ENCODE results near the gene ADORA1.

The ADORA1 gene

DNA sequence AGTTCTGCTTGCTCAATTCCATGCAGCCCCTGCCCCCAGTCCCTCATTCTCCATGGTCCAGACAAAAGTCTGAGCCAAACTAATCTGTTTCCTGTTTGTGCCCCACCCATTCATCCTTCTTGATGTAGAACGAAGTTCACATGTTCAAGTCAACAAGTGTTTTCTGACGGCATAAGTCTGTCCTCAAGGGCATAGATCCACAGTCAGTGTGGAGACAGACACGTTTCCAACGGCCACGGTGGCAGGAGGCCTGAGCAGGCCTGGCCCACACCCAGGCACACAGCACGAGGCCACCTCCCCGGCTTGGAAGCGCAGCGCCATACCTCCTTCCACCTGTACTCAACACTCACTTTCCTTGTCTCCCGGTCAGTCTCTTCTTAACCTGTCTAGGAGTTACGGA, 16.1 kb downstream of the ADORA1 start:
- DNase-seq, result no peak

DNA sequence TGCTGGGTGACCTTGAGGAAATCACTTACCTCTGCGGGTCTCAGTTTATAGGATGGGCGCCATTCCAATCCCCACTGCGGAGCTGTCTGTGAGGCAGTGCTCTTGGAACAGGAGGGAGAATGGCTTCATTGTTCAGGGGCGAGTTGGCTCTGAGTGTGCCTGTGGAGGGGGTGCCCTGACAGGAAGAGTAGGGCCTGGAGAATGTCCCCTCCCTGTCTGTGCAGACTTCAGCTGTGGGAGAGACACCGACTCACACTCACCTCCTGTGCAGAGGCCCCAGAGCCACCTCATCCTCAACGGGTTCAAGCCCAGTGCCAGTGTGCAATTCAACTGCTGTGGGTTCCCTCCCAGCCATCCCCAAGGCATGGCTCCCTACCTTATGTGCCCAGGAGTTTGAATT, 17.1 kb downstream of the ADORA1 start:
- DNase-seq, result peak; percentile 63

DNA sequence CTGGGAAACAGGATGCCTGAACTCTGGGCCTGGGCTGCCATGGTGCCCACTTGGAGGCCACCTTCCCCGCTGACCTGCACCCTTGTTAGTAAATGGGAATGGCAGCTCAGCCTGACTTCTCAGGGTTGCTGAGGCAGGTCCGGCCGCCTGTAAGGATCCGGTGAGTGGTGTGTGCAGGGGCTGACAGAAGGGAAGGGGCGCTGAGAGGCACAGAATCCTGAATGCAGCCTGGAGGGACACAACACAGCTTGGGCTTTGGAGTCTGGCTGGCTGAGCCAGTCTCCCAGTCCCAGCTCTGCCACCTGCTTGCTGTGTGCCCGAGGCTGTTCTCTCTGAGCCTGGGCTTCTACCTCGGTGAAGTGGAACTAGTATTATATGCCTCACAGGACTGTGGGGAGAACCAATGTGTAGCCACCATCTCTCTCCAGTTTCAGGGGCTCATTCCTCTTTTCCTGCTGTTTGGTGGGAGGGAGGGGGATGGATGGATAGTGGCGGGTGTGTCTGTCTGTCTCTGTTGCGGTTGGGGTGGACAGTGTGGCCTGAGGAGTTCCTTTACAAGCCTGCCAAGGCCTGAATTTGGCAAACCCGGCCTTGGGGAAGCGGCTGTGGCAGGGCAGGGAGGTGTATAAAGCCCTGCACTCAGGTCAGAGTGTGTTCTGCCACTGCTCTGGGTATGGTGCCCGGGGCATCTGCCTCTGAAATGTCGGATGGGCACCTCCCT, 18.0 kb downstream of the ADORA1 start:
- DNase-seq, result no peak

- no peak for DNase-seq
These were observed 18.5 kb downstream of the ADORA1 start for GRCh38 chr1:203146042-203146369.

- no peak for DNase-seq
These were observed 19.0 kb downstream of the ADORA1 start for GRCh38 chr1:203146537-203146936.

- DNase-seq, result no peak
These were observed 19.9 kb downstream of the ADORA1 start for GRCh38 chr1:203147376-203147775.

DNA sequence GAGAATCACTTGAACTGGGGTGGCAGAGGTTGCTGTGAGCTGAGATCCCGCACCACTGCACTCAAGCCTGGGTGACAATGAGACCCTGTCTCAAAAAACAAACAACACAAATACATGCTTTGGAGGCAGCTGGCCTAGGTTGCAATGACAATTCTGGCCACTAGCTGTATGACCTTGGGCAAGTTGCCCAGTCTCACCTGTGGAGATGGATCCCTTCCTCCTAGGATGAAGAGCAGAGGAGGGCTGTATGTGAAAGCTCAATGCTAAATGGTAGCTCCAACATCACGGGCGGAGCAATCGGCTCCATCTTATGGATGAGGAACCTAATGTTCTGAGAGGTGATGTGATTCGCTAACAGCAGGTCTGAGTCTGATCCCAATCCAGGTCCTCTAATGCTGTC, 20.6 kb downstream of the ADORA1 start:
- DNase-seq, result no peak

DNA sequence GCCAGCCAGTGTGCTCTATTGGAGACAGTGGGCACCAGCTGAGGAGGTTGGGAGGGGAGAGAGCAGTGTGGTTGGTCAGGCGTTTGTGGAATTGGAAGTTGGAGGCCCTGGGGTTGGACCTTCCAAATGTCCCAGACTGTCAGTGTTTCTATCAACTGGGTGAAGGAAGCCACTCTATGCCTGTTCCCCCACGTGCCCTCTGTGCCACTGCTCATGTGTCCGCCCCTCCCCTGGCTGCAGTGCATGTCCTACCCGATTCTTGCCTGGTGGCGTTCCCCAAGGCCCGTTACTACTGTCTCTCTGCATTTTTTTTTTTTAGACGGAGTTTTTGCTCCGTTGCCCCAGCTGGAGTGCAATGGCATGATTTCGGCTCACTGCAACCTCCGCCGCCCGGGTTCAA, 21.1 kb downstream of the ADORA1 start:
- no peak for DNase-seq

GRCh38 chr1:203149188-203149840, 21.8 kb downstream of the ADORA1 start:
- no peak for DNase-seq

GRCh38 chr1:203150511-203151297, 23.2 kb downstream of the ADORA1 start:
- no peak for DNase-seq

GRCh38 chr1:203151362-203152157, 24.0 kb downstream of the ADORA1 start:
- DNase-seq, result no peak

GRCh38 chr1:203152158-203153034, 24.9 kb downstream of the ADORA1 start:
- DNase-seq, result peak; percentile 73

GRCh38 chr1:203153051-203153988, 25.8 kb downstream of the ADORA1 start:
- DNase-seq, result peak; percentile 11

DNA sequence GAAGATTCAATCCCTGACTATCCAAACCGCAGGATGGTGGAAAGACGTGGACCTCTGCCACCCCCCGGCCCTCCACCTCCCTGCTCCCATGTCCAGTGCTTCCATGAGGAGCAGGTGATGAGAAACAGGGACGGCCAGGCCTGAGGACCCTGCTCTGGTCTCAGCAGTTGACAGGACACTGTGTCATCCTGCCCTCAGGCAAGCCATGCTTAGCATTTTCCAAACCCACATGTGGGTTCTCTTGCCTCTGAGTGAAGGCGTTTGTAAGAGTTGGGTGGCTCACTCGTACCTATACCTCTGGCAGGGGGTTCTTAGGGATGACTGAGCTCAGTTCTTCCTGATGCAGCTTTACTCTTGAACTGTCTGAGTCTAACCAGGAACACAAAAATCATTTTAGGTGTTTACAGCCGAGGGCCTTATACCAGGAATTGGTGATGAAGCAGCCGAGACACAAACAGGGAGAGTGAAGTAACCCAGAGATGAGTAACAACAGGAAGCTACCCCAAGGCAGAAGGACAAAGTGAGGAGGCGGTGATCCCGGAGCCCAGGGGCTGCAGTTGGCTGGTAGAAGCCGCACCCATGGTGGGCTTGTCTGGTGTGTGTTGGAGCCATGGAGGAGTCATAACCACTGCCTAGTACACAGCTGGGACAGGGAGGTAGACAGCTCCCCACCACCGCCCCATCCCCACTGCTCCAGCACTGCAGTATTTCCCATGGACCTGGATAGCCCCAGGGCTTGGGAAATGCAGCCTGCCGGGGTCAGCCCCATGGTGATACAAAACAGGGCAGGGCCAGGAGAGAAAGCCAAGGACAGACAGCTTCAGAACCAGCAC, 26.7 kb downstream of the ADORA1 start:
- DNase-seq, result peak; percentile 36

- DNase-seq, result no peak
These were observed 28.8 kb downstream of the ADORA1 start for GRCh38 chr1:203156280-203156679.

- no peak for DNase-seq
These were observed 30.9 kb downstream of the ADORA1 start for GRCh38 chr1:203158423-203158822.

GRCh38 chr1:203158960-203159665, 31.6 kb downstream of the ADORA1 start:
- DNase-seq, result no peak

DNA sequence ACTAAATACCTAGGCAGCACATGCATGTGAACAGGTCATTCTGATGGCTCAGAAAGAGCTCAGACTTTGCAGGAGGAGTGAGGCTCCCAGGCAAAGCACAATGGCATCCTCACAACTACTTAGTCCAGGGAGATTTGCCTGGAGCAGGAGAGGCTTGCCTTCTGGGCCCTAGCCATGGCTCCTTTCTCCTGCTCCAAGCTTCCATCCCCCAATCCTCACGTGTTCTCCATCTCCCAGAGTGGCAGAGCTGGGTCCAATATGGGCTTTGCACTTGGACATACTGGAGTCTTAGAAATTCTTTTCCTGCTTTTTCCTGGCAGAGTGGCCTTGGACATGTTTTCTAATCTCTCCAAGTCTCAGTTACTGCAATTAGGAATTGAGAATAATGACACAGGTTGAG, 32.3 kb downstream of the ADORA1 start:
- DNase-seq, result no peak

GRCh38 chr1:203161175-203161574, 33.6 kb downstream of the ADORA1 start:
- DNase-seq, result no peak
